Erythroblast (primary cell): ENCODE results near the gene GPI.
A peak's percentile ranks its signal among the peaks of the same experiment; 100 is the strongest.

Experiments used
- DNase-seq, 2 experiments: peaks; one replicate each; lab custom pipeline; 2025; lab: John Stamatoyannopoulos, UW
- GATA1 ChIP-seq: IDR thresholded peaks from 2 replicates; pipeline ENCODE4 v1.6.1; 2011; ENCODE audit warnings: low read depth, mild to moderate bottlenecking, control low read depth, low read length, moderate library complexity
- POLR2A ChIP-seq: IDR thresholded peaks from 2 replicates; pipeline ENCODE4 v1.6.1; 2011; ENCODE audit warnings: mild to moderate bottlenecking, low read length

Gene GPI

GRCh38 chr19:34418300-34418699, 53.3 kb downstream of the GPI start:
- DNase-seq, result no peak
- no peak for TF ChIP-seq POLR2A
- TF ChIP-seq GATA1, result no peak

GRCh38 chr19:34426096-34426661, 61.2 kb downstream of the GPI start:
- DNase-seq, result no peak
- TF ChIP-seq POLR2A (no peak), GATA1 (no peak)

- peak; percentile 76 to 82 for DNase-seq
- TF ChIP-seq POLR2A, result no peak
- no peak for TF ChIP-seq GATA1
Measured at GRCh38 chr19:34428549-34429285, 63.7 kb downstream of the GPI start.

GRCh38 chr19:34429553-34429952, 64.6 kb downstream of the GPI start:
- no peak for TF ChIP-seq GATA1
- DNase-seq, result peak in 1 of 2 experiments; percentile 9

GRCh38 chr19:34430738-34431625, 66.0 kb downstream of the GPI start:
- no peak for TF ChIP-seq GATA1
- no peak for TF ChIP-seq POLR2A
- peak; percentile 77 to 81 for DNase-seq

GRCh38 chr19:34431681-34432402, 66.8 kb downstream of the GPI start:
- no peak for TF ChIP-seq GATA1
- TF ChIP-seq POLR2A, result no peak
- peak in 1 of 2 experiments; percentile 33 for DNase-seq

GRCh38 chr19:34432797-34433196, 67.8 kb downstream of the GPI start:
- no peak for DNase-seq
- no peak for TF ChIP-seq POLR2A
- no peak for TF ChIP-seq GATA1

GRCh38 chr19:34436716-34437115, 71.7 kb downstream of the GPI start:
- TF ChIP-seq POLR2A (no peak), GATA1 (no peak)
- no peak for DNase-seq

GRCh38 chr19:34448191-34448590, 83.2 kb downstream of the GPI start:
- TF ChIP-seq POLR2A (no peak), GATA1 (no peak)
- no peak for DNase-seq
